HepG2 (cell line): ENCODE measurements around the gene SYTL5. TPM values are rescaled to one million over a fixed set of nuclear protein-coding genes. Genes with fewer than 3 reads are reported as not detected.

Experiments used
- ATAC-seq: fragments of 200-7000 bp; cut with Tn5 transposase; 3 replicates; pipeline ENCODE4 v1.9.1; 2020; ENCODE audit warnings: mild to moderate bottlenecking, moderate library complexity
- BruUV-seq: library from RNA; stranded (reverse); fragments of 400-500 nt; replicated peaks from 2 replicates; lab custom pipeline; 2021; lab: Mats Ljungman, UMichigan
- CTCF ChIA-PET: fragments of 300-600 bp; formaldehyde crosslinking; extraction: SDS; loops from one replicate; lab custom pipeline; 2021; ENCODE audit warnings: low total read pairs, inconsistent platforms, low intra/inter-chr PET ratio; lab: Yijun Ruan, JAX
- POLR2A ChIA-PET: fragments of 350-600 bp; sonication (Branson Sonifier 250); formaldehyde crosslinking; loops from one replicate; lab custom pipeline; 2020; ENCODE audit warnings: antibody characterized with exemption, inconsistent platforms; lab: Yijun Ruan, JAX
- DNase-seq: peaks from one replicate; pipeline ENCODE4 v3.0.0-alpha.2; 2015; ENCODE audit warnings: low spot score
- FAIRE-seq: peaks from 3 replicates; lab custom pipeline; 2011; peaks lifted over from hg19 to GRCh38; lab: Jason Lieb, UNC
- H2AFZ ChIP-seq: one replicate; pipeline ENCODE4 v1.6.1; 2011; ENCODE audit warnings: low read length, inconsistent platforms
- H3K27ac ChIP-seq: fragments of 300-600 bp; 3 replicates; pipeline ENCODE4 v1.8.0; 2011; ENCODE audit warnings: mixed run types, mild to moderate bottlenecking, mixed read lengths, low read length, inconsistent platforms; ENCODE audit not compliant: insufficient read depth; ENCODE audit errors: extremely low read length
- H3K27me3 ChIP-seq, 2 experiments: fragments of 200-600 bp in 1 of 2; 2 replicates in 1 of 2; 3 replicates in 1 of 2; pipeline versions ENCODE4 v1.6.0 to v1.8.0; 2011; ENCODE audit warnings: low read length in 2 of 2, mild to moderate bottlenecking in 2 of 2, moderate library complexity in 2 of 2, inconsistent platforms in 1 of 2; ENCODE audit not compliant: insufficient read depth in 2 of 2, control insufficient read depth in 1 of 2
- H3K36me3 ChIP-seq, 2 experiments: fragments of 200-600 bp in 1 of 2; replicated peaks in 1 of 2; 2 replicates in 1 of 2; 3 replicates in 1 of 2; pipeline versions ENCODE4 v1.5.1 to v1.8.0; 2011; ENCODE audit warnings: low read length in 2 of 2, inconsistent platforms in 1 of 2; ENCODE audit not compliant: insufficient read depth in 2 of 2, control insufficient read depth in 1 of 2
- H3K4me1 ChIP-seq: 2 replicates; pipeline ENCODE4 v1.5.1; 2012; ENCODE audit warnings: low read length, inconsistent platforms; ENCODE audit not compliant: insufficient read depth
- H3K4me2 ChIP-seq: 2 replicates; pipeline ENCODE4 v1.6.0; 2011; ENCODE audit warnings: low read depth, low read length, inconsistent platforms
- H3K4me3 ChIP-seq, 3 experiments: fragments of 200-600 bp in 1 of 3; sonication (generic), shearing (Covaris generic) in 1 of 3; replicated peaks in 1 of 3; 2 replicates each; pipeline ENCODE4 v1.5.1; 2011 to 2016; ENCODE audit warnings: low read length in 3 of 3, inconsistent platforms in 2 of 3, low read depth in 2 of 3, mild to moderate bottlenecking in 2 of 3, control low read depth in 1 of 3, mixed read lengths in 1 of 3; ENCODE audit not compliant: insufficient read depth in 1 of 3
- H3K79me2 ChIP-seq: one replicate; pipeline ENCODE4 v1.6.1; 2011; ENCODE audit warnings: low read length, inconsistent platforms; ENCODE audit not compliant: insufficient read depth
- H3K9ac ChIP-seq: 2 replicates; pipeline ENCODE4 v1.6.0; 2011; ENCODE audit warnings: mild to moderate bottlenecking, low read depth, low read length, inconsistent platforms; ENCODE audit not compliant: insufficient read depth
- H3K9me3 ChIP-seq: 2 replicates; pipeline ENCODE4 v1.5.1; 2012; ENCODE audit warnings: mild to moderate bottlenecking, low read length
- H4K20me1 ChIP-seq: 2 replicates; pipeline ENCODE4 v1.6.0; 2011; ENCODE audit warnings: inconsistent platforms, mild to moderate bottlenecking, low read length, moderate library complexity; ENCODE audit not compliant: insufficient read depth
- ARNT ChIP-seq: fragments of 450-650 bp; IDR thresholded peaks from 2 replicates; pipeline ENCODE4 v1.6.1; 2017
- ARNTL ChIP-seq: sonication (generic); formaldehyde crosslinking; IDR thresholded peaks from 2 replicates; pipeline ENCODE4 v1.4.0; 2020; ENCODE audit warnings: mild to moderate bottlenecking, missing genetic modification reagents
- CHD4 ChIP-seq: fragments of 200-600 bp; sonication (generic); IDR thresholded peaks from 2 replicates; pipeline ENCODE4 v1.7.0; 2017; ENCODE audit warnings: mild to moderate bottlenecking, low read length, borderline replicate concordance
- KIAA2018 ChIP-seq: sonication (generic); formaldehyde crosslinking; IDR thresholded peaks from 2 replicates; pipeline ENCODE4 v1.5.0; 2020; ENCODE audit warnings: mild to moderate bottlenecking, missing genetic modification reagents, borderline replicate concordance
- NR1H2 ChIP-seq: sonication (generic); formaldehyde crosslinking; IDR thresholded peaks from 2 replicates; pipeline ENCODE4 v1.8.1; 2022; ENCODE audit warnings: low read depth, missing genetic modification reagents, borderline replicate concordance
- PHF5A ChIP-seq: IDR thresholded peaks from one replicate; pipeline ENCODE4 v1.6.1; 2018; ENCODE audit warnings: low read depth, missing genetic modification reagents; ENCODE audit not compliant: unreplicated experiment
- RARA ChIP-seq: IDR thresholded peaks from 2 replicates; pipeline ENCODE4 v1.6.1; 2016; ENCODE audit warnings: missing genetic modification reagents, missing compliant biosample characterization
- RNF2 ChIP-seq: fragments of 450-650 bp; conservative IDR thresholded peaks from 2 replicates; pipeline ENCODE4 v1.6.1; 2016; ENCODE audit warnings: low read depth
- SIN3A ChIP-seq: IDR thresholded peaks from 2 replicates; pipeline ENCODE4 v1.6.1; 2011; ENCODE audit warnings: low read depth, mild to moderate bottlenecking, control low read depth, low read length, borderline replicate concordance
- SNAPC4 ChIP-seq: sonication (generic); formaldehyde crosslinking; IDR thresholded peaks from 2 replicates; pipeline ENCODE4 v1.4.0; 2020; ENCODE audit warnings: mild to moderate bottlenecking, missing genetic modification reagents
- WIZ ChIP-seq: sonication (generic); formaldehyde crosslinking; IDR thresholded peaks from 2 replicates; pipeline ENCODE4 v1.5.1; 2020; ENCODE audit warnings: mild to moderate bottlenecking, missing genetic modification reagents
- ZNF230 ChIP-seq: sonication (generic); formaldehyde crosslinking; IDR thresholded peaks from 2 replicates; pipeline ENCODE4 v1.4.0; 2020; ENCODE audit warnings: mild to moderate bottlenecking, missing genetic modification reagents
- ZNF33B ChIP-seq: sonication (generic); formaldehyde crosslinking; IDR thresholded peaks from 2 replicates; pipeline ENCODE4 v1.5.1; 2020; ENCODE audit warnings: mild to moderate bottlenecking, missing genetic modification reagents
- ZNF614 ChIP-seq: IDR thresholded peaks from 2 replicates; pipeline ENCODE4 v1.6.1; 2018; ENCODE audit warnings: missing biosample characterization, missing genetic modification reagents, inconsistent platforms, borderline replicate concordance
- in situ Hi-C: cut with HindIII; loops from 2 replicates; pipeline ENCODE4 v1.10.0; 2017; ENCODE audit warnings: low pct_unique_long_range_greater_than_20kb; ENCODE audit not compliant: extremely low pct_ligation_motif_present
- intact Hi-C: fragments of 100-400 bp; cut with micrococcal nuclease; formaldehyde crosslinking; loops from one replicate; pipeline ENCODE4 v1.10.0; 2022; ENCODE audit not compliant: unreplicated experiment
- polyA plus RNA-seq, 8 experiments: library from polyadenylated mRNA; depleted of rRNA in 3 of 8; stranded (reverse) in 7 of 8; unstranded in 1 of 8; fragments of >200 nt; fragmentation: Illumina TruSeq in 4 of 8; extraction: Trizol in 4 of 8; gene quantifications; 2 replicates each; pipeline versions ENCODE4 v1.2.1 to v1.2.3, GENCODE V29; 2011 to 2016; ENCODE audit warnings: low read depth in 4 of 8, missing spikeins in 1 of 8, mixed read lengths in 1 of 8; ENCODE audit not compliant: insufficient read depth in 1 of 8
- total RNA-seq, 5 experiments: library from RNA; depleted of rRNA; stranded (reverse); fragments of >200 nt; fragmentation: Illumina TruSeq; extraction: Trizol; gene quantifications; 2 replicates each; pipeline ENCODE4 v1.2.3, GENCODE V29; 2016; ENCODE audit warnings: low read depth in 1 of 5

Gene SYTL5
- total and polyA plus RNA-seq, 2 of the 13 experiments (the other 11 are each of a cell fraction or from before 2014, with no cell fraction given): not detected

- Histone ChIP-seq H4K20me1 (no peaks in the 10 kb centered on the region), H3K9ac (no peak overlapping the region), H3K4me1 (no peaks in the 10 kb centered on the region), H3K27ac (no peak overlapping the region), H3K4me3 (no peak overlapping the region), H2AFZ (no peak overlapping the region), H3K27me3 (no peaks in the 10 kb centered on the region), H3K79me2 (no peaks in the 10 kb centered on the region), H3K9me3 (no peaks in the 10 kb centered on the region), H3K36me3 (no peaks in the 10 kb centered on the region), H3K4me2 (no peak overlapping the region)
- ChIA-PET POLR2A (no interaction called here), CTCF (no interaction called here)
- no peak for DNase-seq
- FAIRE-seq: no peak
- in situ Hi-C loops: no loop called here
- no peak for ATAC-seq
- intact Hi-C loops: loop anchor here (5.0 kb wide), 1 partner anchor 74 kb away; no protein-coding TSS in a partner anchor
- BruUV-seq: no TSS peak
- TF ChIP-seq WIZ (no peak), ARNTL (no peak), PHF5A (CRISPR knock-in tag) (no peak), KIAA2018 (no peak), ZNF33B (CRISPR knock-in tag) (no peak), ZNF614 (CRISPR knock-in tag) (no peak), SNAPC4 (CRISPR knock-in tag) (no peak), ARNT (no peak), RNF2 (no peak), RARA (CRISPR knock-in tag) (no peak), CHD4 (no peak), ZNF230 (no peak), NR1H2 (CRISPR knock-in tag) (no peak), SIN3A (no peak)
These were observed 425 bp downstream of the SYTL5 start for GRCh38 chrX:38006778-38007177.
